Globus pallidus (tissue), 1 donor: Measurements from ENCODE around the gene MCOLN3.
A peak's percentile ranks its signal among the peaks of the same experiment; 100 is the strongest.

Experiments used
- DNase-seq: peaks from one replicate; pipeline ENCODE4 v3.0.0-alpha.2; 2015; ENCODE audit warnings: low spot score

MCOLN3 gene, protein sequence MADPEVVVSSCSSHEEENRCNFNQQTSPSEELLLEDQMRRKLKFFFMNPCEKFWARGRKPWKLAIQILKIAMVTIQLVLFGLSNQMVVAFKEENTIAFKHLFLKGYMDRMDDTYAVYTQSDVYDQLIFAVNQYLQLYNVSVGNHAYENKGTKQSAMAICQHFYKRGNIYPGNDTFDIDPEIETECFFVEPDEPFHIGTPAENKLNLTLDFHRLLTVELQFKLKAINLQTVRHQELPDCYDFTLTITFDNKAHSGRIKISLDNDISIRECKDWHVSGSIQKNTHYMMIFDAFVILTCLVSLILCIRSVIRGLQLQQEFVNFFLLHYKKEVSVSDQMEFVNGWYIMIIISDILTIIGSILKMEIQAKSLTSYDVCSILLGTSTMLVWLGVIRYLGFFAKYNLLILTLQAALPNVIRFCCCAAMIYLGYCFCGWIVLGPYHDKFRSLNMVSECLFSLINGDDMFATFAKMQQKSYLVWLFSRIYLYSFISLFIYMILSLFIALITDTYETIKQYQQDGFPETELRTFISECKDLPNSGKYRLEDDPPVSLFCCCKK

GRCh38 chr1:85048296-85049064 lies at the start of gene MCOLN3:
MCOLN3 (minus strand) TSS chr1:85048500; CDS start chr1:85045360, 3,140 bp downstream.
- no peak for DNase-seq

- no peak for DNase-seq
Observed at GRCh38 chr1:85093644-85094043, 45.3 kb upstream of the MCOLN3 start.

- no peak for DNase-seq
Observed at GRCh38 chr1:85091671-85092280, 43.5 kb upstream of the MCOLN3 start.

DNA sequence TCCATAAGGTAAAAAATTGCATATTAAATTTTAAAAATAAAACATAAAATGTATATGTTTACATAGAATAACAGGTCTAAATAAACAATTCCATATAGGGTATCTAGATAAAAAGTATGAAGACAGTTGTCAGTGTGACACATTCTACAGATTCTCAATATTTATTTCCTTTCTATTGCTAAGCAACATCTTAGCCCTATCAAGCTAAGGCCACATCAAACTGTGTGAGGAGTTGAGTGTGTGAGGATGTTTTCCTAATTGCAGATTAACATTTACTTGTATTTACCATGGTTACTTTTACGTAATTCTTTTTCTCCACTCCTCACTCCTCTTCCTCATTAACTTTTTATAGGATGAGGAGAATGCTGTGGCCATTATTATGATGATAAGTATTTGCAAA lies 41.9 kb upstream of the MCOLN3 start:
- DNase-seq = no peak

- DNase-seq = no peak
Observed at GRCh38 chr1:85089203-85089602, 40.9 kb upstream of the MCOLN3 start.

DNA sequence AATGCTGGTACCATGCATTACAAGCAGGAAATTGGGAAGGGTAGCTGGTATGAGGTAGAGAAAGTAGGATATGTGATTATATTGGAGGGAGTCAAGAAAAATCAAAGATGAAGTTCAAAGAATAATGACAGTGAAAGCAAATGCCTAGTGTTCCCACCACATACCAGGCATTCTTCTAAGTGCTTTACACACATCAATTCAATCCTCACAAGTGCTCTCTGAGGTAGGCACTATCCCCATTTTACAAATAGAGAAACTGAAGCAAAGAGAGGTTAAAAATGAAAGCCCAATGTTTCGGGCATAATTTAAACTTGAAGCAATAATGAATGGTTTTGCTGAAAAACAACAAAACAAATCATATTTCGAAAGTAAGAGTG lies 40.1 kb upstream of the MCOLN3 start:
- no peak for DNase-seq

DNA sequence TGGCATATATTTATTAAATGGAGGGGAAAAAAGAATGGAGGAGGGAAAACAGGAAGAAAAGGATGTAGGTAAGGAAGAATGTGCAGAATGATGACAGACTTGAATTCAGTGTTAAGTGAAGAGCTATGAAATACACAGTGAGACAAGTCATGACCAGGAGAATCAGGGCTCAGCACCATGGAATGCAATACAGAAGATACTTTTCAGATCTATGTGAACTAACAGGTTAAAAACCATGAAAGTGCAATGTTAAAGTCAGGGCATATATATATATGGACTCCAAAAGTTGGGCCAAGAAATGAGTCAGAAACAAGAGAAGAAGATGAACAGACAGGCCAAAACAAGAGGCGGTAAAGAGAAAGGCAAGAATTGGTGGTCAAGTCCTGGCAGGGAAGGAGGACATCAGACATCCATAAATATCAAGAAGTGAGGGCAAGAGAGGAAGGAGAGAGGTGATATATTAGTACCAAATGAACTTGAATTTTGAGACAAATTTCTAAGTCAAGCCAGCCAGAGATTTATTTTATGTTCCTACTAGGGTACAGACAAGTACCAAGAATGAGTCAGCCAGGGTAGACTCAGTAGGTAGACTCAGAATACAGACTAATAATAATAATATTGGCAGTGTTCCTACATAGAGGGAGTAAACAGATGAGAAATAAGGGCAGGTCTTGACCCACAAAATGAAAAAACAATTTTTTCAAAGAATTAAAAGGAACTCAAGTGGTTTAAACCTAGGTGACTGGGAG lies 39.5 kb upstream of the MCOLN3 start:
- no peak for DNase-seq

GRCh38 chr1:85085417-85085816 lies 37.1 kb upstream of the MCOLN3 start:
- DNase-seq = no peak

- DNase-seq = peak; percentile 3
Observed at GRCh38 chr1:85078903-85079302, 30.6 kb upstream of the MCOLN3 start.

DNA sequence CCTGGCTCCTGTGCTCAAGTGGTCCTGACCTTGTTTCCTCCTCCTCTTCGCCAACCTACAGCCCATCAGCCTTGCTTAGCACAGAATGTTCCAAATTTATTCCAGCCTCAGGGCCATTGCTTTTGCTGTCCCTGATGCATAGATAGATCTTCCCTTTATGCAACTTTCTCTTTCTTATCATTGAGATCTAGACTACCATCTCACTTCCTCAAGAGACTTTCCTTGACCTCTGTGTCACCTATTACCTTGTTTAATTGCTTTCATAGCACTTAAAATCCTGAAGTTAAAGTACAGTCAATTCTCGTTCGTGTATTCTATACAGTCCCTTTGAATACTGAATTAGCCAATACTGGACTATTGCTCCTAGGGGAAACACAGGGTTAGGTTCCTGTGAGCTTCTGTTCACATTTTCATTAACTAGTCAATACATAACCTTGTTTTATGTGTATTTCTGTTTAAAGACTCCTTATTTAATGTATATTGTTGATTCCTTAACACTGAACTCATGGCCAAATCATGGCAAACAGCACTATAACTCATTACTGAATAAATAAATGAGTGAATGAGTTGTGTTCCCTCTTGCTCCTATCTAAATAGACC lies 26.2 kb upstream of the MCOLN3 start:
- no peak for DNase-seq

DNA sequence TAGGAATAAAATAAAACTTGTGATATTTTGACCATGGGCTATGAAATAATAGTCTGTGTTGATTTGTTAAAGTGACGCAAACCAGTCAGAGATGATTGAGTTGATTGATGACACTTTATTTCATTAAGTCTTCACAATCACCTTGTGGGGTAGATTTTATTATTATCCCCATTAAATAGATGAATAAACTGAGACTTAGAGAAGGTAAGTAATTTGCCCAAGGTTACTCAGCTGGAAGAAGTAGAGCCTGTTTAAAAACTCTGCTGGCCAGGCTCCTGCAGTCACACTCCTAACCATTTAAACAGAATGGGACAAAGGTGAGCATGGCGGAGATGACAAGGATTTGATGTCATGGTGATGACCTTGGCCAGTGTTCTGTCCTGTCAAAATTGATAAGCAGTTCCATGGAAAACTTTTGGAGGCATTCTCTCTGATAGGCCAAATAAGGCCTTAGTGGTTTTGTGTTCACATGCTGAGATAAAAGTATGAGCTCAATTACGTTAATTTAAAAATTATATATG lies 22.7 kb upstream of the MCOLN3 start:
- DNase-seq = no peak

- DNase-seq = no peak
Observed at GRCh38 chr1:85068846-85069245, 20.5 kb upstream of the MCOLN3 start.

- DNase-seq = no peak
Observed at GRCh38 chr1:85065550-85065949, 17.2 kb upstream of the MCOLN3 start.

GRCh38 chr1:85062425-85063026 lies 14.2 kb upstream of the MCOLN3 start:
- DNase-seq = no peak

GRCh38 chr1:85061711-85062424 lies 13.6 kb upstream of the MCOLN3 start:
- peak; percentile 89 for DNase-seq

DNA sequence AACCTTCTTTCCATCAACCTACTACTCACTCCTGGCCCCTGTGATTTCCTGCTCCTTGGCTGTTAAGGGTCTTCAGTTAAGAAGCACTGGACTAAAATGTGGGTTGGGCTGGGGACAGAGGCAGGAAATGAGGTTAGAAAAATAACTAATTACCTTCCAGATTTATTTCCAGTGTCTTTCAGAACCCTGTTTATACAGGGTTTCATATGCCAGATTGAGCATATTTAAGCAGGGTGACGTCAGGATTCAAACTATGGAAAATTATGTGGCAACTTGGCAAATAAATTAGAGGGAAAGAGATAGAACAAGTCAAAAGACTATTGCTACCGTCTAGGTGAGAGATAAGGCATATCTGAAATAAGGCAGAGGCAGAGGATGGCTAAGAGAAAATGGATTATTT lies 11.7 kb upstream of the MCOLN3 start:
- no peak for DNase-seq

DNA sequence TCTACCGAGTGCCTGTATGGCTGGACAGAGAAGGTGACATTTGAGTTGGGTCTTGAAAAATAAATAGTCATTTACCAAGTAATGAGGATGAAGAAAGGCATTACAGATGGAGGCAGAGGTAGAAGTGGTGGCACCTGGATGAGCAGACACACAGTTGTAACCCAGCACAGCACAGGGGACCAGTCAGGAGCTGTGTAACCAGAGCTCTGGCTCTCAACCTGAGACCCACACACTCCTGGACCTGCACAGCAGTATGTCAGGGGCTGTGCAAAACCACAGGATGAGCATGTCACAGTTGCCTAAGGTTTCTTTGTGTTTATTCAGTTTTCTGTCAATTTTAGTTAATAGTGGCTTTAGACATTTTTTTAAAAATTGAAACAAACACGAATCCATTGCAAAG lies 11.3 kb upstream of the MCOLN3 start:
- DNase-seq = no peak

GRCh38 chr1:85058786-85059185 lies 10.5 kb upstream of the MCOLN3 start:
- no peak for DNase-seq

DNA sequence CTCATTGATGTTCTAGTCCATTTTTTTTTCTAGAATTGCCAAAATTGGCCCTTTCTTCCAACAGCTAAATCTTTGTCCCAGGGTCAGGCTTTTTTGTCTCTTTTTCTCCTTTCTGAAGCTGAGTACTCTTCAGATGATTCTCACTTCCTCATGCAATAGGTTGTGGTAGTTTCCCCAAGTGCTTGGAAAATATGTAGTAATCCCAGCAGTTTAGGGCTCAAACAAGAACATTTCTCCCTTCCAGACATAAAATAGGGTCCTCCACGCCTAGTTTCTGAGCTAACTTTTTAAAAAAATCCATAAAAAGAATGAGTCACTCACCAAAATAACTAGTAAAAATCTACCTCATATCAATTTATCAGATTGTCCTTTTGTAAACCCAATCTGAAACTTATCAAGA lies 10.0 kb upstream of the MCOLN3 start:
- peak; percentile 6 for DNase-seq

DNA sequence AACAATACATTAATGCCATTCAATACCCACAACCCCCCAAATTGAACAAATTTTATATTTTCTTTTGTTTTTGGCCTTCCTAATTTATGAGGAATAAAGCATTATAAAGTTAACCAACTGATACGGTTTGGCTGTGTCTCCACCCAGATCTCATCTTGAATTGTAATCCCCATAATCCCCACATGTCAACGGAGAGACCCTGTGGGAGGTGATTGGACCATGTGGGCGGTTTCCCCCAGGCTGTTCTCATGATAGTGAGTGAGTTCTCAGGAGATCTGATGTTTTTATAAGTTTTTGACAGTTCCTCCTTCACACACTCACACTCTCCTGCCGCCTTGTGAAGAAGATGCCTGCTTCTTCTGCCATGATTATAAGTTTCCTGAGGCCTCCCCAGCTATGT lies 6.4 kb upstream of the MCOLN3 start:
- no peak for DNase-seq
